LNCaP clone FGC (cell line): ENCODE results near the gene EHMT2.
"Not testable (repeated sequence)": the region's sequence is repeated elsewhere in the genome, so short reads cannot be mapped to it uniquely, and the experiment has no call there.

Experiments
- DNase-seq: peaks from one replicate; pipeline ENCODE4 v3.0.0-alpha.2; 2011; ENCODE audit warnings: low read depth
- H3K4me3 ChIP-seq: 2 replicates; pipeline ENCODE4 v1.5.1; 2011; ENCODE audit warnings: mild to moderate bottlenecking, low read depth, low read length, control low read depth
- CTCF ChIP-seq: IDR thresholded peaks from 2 replicates; pipeline ENCODE4 v1.5.1; 2012; ENCODE audit warnings: mild to moderate bottlenecking; ENCODE audit not compliant: control insufficient read depth, insufficient read depth; ENCODE audit errors: extremely low read depth

The EHMT2 gene

DNA sequence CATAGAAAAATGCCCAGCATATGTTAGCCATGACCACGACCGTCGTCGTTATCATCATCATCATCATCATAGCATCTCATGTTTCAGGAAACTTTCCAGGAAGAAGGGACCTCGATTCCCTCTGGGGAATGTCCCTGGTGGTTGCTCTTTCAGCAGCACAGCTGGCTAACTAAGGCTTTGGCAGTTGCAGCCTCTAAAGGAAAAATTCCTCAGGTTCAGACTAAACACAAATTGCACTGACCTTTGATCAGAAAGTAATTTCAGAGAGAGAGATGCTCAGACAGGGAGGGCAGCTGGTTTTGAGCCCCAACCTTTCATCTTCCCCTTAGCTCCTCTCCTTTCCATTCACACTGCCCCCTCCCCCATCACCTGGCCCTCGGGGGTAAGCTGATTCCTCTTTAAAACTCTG lies 42.8 kb upstream of the EHMT2 start:
- no peak overlapping the region for H3K4me3 ChIP-seq

DNA sequence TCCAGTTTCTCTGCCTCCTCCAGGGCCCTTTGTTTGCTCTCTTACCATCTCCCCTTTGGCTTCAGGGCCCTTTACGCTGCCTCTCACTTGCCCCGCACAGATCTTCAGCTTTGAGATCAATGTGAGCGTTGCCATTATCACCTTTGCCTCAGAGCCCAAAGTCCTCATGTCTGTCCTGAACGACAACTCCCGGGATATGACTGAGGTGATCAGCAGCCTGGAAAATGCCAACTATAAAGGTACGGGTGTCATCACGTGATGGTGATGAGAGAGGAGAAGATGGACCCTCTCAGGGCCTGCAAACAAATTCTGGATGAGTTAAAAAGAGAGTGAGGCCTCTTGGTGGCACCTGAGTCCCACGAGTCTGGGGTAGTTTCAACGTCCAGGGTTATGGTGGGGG lies 38.3 kb upstream of the EHMT2 start:
- no peak overlapping the region for H3K4me3 ChIP-seq
- no peak for TF ChIP-seq CTCF
- DNase-seq, result no peak

More for the DNA sequence above, 42.8 kb upstream of the EHMT2 start:
- TF ChIP-seq CTCF, result no peak
- no peak for DNase-seq

- no peak overlapping the region for H3K4me3 ChIP-seq
- no peak for TF ChIP-seq CTCF
- no peak for DNase-seq
Measured at GRCh38 chr6:31935021-31935420, 37.5 kb upstream of the EHMT2 start.

- no peak for TF ChIP-seq CTCF
- no peak overlapping the region for H3K4me3 ChIP-seq
- no peak for DNase-seq
Measured at GRCh38 chr6:31933537-31933936, 36.0 kb upstream of the EHMT2 start.

DNA sequence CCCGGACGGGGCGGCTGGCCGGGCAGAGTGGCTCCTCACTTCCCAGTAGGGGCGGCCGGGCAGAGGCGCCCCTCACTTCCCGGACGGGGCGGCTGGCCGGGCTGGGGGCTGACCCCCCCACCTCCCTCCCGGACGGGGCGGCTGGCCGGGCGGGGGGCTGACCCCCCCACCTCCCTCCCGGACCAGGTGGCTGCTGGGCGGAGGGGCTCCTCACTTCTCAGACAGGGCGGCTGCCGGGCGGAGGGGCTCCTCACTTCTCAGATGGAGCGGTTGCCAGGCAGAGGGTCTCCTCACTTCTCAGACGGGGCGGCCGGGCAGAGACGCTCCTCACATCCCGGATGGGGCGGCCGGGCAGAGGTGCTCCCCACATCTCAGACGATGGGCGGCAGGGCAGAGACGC lies 34.6 kb upstream of the EHMT2 start:
- not testable (repeated sequence) for H3K4me3 ChIP-seq, DNase-seq

DNA sequence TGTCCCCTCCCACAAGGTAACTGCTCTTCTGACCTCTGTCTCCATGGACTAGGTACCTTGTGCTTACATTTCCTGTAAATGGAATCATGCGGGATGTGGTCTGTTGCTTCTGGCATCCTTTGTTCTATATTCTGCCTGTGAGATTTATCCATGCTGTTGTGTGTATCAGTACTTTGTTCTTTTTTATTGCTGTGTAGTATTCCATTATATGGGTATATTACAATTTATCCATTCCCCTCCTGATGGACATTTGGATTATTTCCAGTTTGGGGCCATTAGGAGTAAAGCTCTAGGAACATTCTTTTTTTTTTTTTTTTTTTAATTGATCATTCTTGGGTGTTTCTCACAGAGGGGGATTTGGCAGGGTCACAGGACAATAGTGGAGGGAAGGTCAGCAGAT lies 33.5 kb upstream of the EHMT2 start:
- no peak for DNase-seq
- TF ChIP-seq CTCF, result no peak
- H3K4me3 ChIP-seq, result no peak overlapping the region

- H3K4me3 ChIP-seq, result no peak overlapping the region
- TF ChIP-seq CTCF, result no peak
- no peak for DNase-seq
Measured at GRCh38 chr6:31928672-31928939, 31.1 kb upstream of the EHMT2 start.
